ENCODE data around the gene WDR91. TPM values are rescaled to one million over a fixed set of nuclear protein-coding genes. Genes with fewer than 3 reads are reported as not detected.

Gene WDR91
- total RNA-seq, 4 donors from 2014 or later = 18.7 to 37.1 (median 30.0) TPM

- no peak overlapping the region for H3K27ac ChIP-seq
- 77 to 93% methylated on average over 3 to 4 of the region's 4 CpGs for WGBS, 2 donors (ENCODE audit: low coverage in 1 of 2)
- H3K36me3 ChIP-seq = peaks cover 0 to 100% of the 10 kb centered on the region in 2 donors
- no peak overlapping the region for H3K4me3 ChIP-seq
- no peaks in the 10 kb centered on the region for H3K9me3 ChIP-seq
- no peak for ATAC-seq
- H3K27me3 ChIP-seq = no peaks in the 10 kb centered on the region
- TF ChIP-seq EP300 (IDR thresholded peaks at IDR 0.05) (no peak), POLR2A (IDR thresholded peaks at IDR 0.05) (no peak), POLR2AphosphoS5 (IDR thresholded peaks at IDR 0.05) (no peak), CTCF (IDR thresholded peaks at IDR 0.05) (no peak)
- H3K4me1 ChIP-seq = peaks cover 0 to 22% (median 0%) of the 10 kb centered on the region in 3 donors
Measured at GRCh38 chr7:135199439-135199838, 11.9 kb downstream of the WDR91 start.

- TF ChIP-seq CTCF (IDR thresholded peaks at IDR 0.05) (no peak), EP300 (IDR thresholded peaks at IDR 0.05) (no peak), POLR2AphosphoS5 (IDR thresholded peaks at IDR 0.05) (no peak)
Measured at GRCh38 chr7:135197906-135198655, 13.2 kb downstream of the WDR91 start.

DNA sequence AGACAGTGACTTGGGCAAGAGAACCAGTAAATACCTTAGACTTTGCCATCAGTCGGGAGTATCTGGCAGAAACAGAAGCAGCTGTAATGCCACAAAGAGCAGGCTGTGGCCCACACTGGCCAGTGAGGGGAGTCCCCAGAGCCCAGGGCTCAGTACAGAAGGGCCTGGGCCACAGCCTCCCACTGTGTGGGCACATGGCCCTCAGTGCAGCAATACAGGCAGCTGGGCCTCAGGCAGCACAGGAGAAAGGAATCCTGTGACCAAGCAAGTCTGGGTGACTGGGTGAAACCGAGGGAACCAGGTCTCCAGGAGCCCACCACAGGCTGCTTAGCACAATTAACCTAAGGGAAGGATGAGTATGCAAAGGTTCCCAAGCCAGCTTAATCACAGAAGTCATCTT, 14.0 kb downstream of the WDR91 start:
- H3K9me3 ChIP-seq = no peaks in the 10 kb centered on the region
- 80% methylated on average over 2 of the region's 2 CpGs; no CpG with 5 or more reads in 1 of the 2 donors for WGBS, 2 donors (ENCODE audit: low coverage in 1 of 2)
- no peaks in the 10 kb centered on the region for H3K27me3 ChIP-seq
- ATAC-seq = no peak
- H3K4me1 ChIP-seq = peaks cover 0 to 19% (median 0%) of the 10 kb centered on the region in 3 donors
- H3K4me3 ChIP-seq = no peak overlapping the region
- TF ChIP-seq POLR2AphosphoS5 (IDR thresholded peaks at IDR 0.05) = no peak
- no peak for TF ChIP-seq EP300 (IDR thresholded peaks at IDR 0.05)
- no peak for TF ChIP-seq POLR2A (IDR thresholded peaks at IDR 0.05)
- no peak for TF ChIP-seq CTCF (IDR thresholded peaks at IDR 0.05)
- peaks cover 0 to 100% of the 10 kb centered on the region in 2 donors for H3K36me3 ChIP-seq
- H3K27ac ChIP-seq = no peak overlapping the region

More at GRCh38 chr7:135197906-135198655, 13.2 kb downstream of the WDR91 start:
- H3K27ac ChIP-seq = no peak overlapping the region
- H3K36me3 ChIP-seq = peaks cover 0 to 100% of the 10 kb centered on the region in 2 donors
- no peak overlapping the region for H3K4me3 ChIP-seq
- no peaks in the 10 kb centered on the region for H3K27me3 ChIP-seq
- H3K4me1 ChIP-seq = peaks cover 0 to 26% (median 0%) of the 10 kb centered on the region in 3 donors
- no peak for ATAC-seq
- H3K9me3 ChIP-seq = no peaks in the 10 kb centered on the region
- WGBS, 2 donors (ENCODE audit: low coverage in 1 of 2) = 84 to 89% methylated on average over 3 to 5 of the region's 15 CpGs

DNA sequence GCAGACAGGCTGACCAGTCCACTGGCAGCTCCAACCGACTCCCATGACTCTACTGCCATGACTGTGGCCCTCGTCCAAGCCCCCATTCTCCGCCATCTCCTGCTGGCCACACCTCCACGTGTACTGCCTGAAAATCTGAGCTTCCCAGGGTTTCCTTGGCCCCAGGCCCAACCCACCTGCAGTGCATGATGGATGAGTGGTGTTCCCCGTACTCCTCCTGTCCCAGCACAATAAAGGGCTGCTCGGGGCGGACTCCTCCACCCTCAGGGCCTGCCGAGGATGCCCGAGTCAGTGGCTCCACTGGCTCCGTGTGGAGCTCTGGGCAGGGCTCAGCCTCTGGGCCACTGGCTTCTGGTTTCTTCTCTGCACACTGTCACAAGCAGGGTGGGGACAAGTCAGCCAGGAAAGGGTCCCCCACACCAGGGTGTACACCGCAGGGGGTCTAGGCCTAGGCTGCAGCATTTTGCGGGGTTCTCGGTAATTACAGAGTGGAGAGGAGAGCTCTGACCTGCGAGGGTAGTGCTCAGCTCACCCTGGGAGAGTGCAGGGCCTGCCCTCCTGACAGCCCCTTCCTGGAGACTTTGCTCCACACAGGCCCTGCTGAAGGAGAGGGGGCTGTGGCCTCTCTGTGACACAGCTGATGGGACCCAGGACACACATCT, 15.2 kb downstream of the WDR91 start:
- no peaks in the 10 kb centered on the region for H3K9me3 ChIP-seq
- no peak for ATAC-seq
- no peak for TF ChIP-seq CTCF (IDR thresholded peaks at IDR 0.05)
- no peak for TF ChIP-seq POLR2A (IDR thresholded peaks at IDR 0.05)
- TF ChIP-seq POLR2AphosphoS5 (IDR thresholded peaks at IDR 0.05) = no peak
- no peak for TF ChIP-seq EP300 (IDR thresholded peaks at IDR 0.05)
- WGBS, 2 donors (ENCODE audit: low coverage in 1 of 2) = 74 to 100% methylated on average over 4 to 6 of the region's 14 CpGs
- H3K36me3 ChIP-seq = peaks cover 0 to 98% of the 10 kb centered on the region in 2 donors
- no peaks in the 10 kb centered on the region for H3K27me3 ChIP-seq
- peaks cover 0 to 18% (median 0%) of the 10 kb centered on the region in 3 donors for H3K4me1 ChIP-seq
- H3K27ac ChIP-seq = no peak overlapping the region
- no peak overlapping the region for H3K4me3 ChIP-seq

Data from gastroesophageal sphincter (tissue), 4 donors.